Duodenal mucosa (tissue), 2 donors: ENCODE results near the gene ADAM10.
"Not testable (repeated sequence)": the region's sequence is repeated elsewhere in the genome, so short reads cannot be mapped to it uniquely, and the experiment has no call there.

Experiments used
- H3K27ac ChIP-seq: one replicate; pipeline ENCODE4 v1.7.0; 2013; ENCODE audit warnings: low read depth, low read length
- H3K27me3 ChIP-seq, 2 donors: one replicate each; pipeline ENCODE4 v1.7.0; 2013; ENCODE audit warnings: low read length in 2 of 2, control low read depth in 1 of 2; ENCODE audit not compliant: insufficient read depth in 2 of 2, control insufficient read depth in 1 of 2
- H3K36me3 ChIP-seq, 2 donors: one replicate each; pipeline ENCODE4 v1.7.0; 2013; ENCODE audit warnings: low read length in 2 of 2, control low read depth in 1 of 2; ENCODE audit not compliant: insufficient read depth in 2 of 2, control insufficient read depth in 1 of 2
- H3K4me1 ChIP-seq, 2 donors: one replicate each; pipeline ENCODE4 v1.7.0; 2013; ENCODE audit warnings: low read length in 2 of 2, control low read depth in 1 of 2; ENCODE audit not compliant: insufficient read depth in 2 of 2, control insufficient read depth in 1 of 2
- H3K4me3 ChIP-seq, 2 donors: one replicate each; pipeline ENCODE4 v1.7.0; 2013; ENCODE audit warnings: low read length in 2 of 2, low read depth in 1 of 2
- H3K9ac ChIP-seq, 2 donors: one replicate each; pipeline ENCODE4 v1.7.0; 2013; ENCODE audit warnings: low read length in 2 of 2, low read depth in 1 of 2
- H3K9me3 ChIP-seq, 2 donors: one replicate each; pipeline ENCODE4 v1.7.0; 2013; ENCODE audit warnings: low read length in 2 of 2, control low read depth in 1 of 2; ENCODE audit not compliant: control insufficient read depth in 1 of 2

Gene ADAM10

GRCh38 chr15:58771621-58772250 lies 22.2 kb upstream of the ADAM10 start:
- Histone ChIP-seq H3K4me1 (peaks cover 27 to 28% of the 10 kb centered on the region in 2 donors), H3K36me3 (no peaks in the 10 kb centered on the region), H3K27ac (peak overlapping the region; percentile 99), H3K27me3 (no peaks in the 10 kb centered on the region), H3K9ac (peak overlapping the region; percentile 76 to 93), H3K4me3 (peak overlapping the region; percentile 70 to 87), H3K9me3 (no peaks in the 10 kb centered on the region)

GRCh38 chr15:58770857-58771620 lies 21.5 kb upstream of the ADAM10 start, which contains the start of gene MINDY2:
Gene MINDY2 (plus strand): TSS chr15:58771302. CDS start chr15:58771396, 94 bp downstream.
- H3K9me3 ChIP-seq = no peaks in the 10 kb centered on the region
- H3K36me3 ChIP-seq = no peaks in the 10 kb centered on the region
- peaks cover 27 to 28% of the 10 kb centered on the region in 2 donors for H3K4me1 ChIP-seq
- H3K27ac ChIP-seq = peak within 1 kb of the TSS; percentile 99
- H3K9ac ChIP-seq = peak within 1 kb of the TSS; percentile 91 to 93
- no peaks in the 10 kb centered on the region for H3K27me3 ChIP-seq
- peak within 1 kb of the TSS; percentile 87 for H3K4me3 ChIP-seq

GRCh38 chr15:58770519-58770856 lies 21.0 kb upstream of the ADAM10 start:
- H3K27ac ChIP-seq = peak overlapping the region; percentile 89
- H3K4me1 ChIP-seq = peaks cover 26 to 28% of the 10 kb centered on the region in 2 donors
- H3K9me3 ChIP-seq = no peaks in the 10 kb centered on the region
- H3K36me3 ChIP-seq = no peaks in the 10 kb centered on the region
- H3K9ac ChIP-seq = peak overlapping the region; percentile 82 to 91
- H3K27me3 ChIP-seq = no peaks in the 10 kb centered on the region
- H3K4me3 ChIP-seq = peak overlapping the region; percentile 87

- not testable (repeated sequence) for H3K9ac ChIP-seq, H3K27me3 ChIP-seq, H3K4me3 ChIP-seq, H3K27ac ChIP-seq, H3K9me3 ChIP-seq, H3K36me3 ChIP-seq
- H3K4me1 ChIP-seq = peaks cover 13 to 16% of the 10 kb centered on the region in 2 donors
Observed at GRCh38 chr15:58768601-58769004, 19.1 kb upstream of the ADAM10 start.

GRCh38 chr15:58766290-58766689 lies 16.8 kb upstream of the ADAM10 start:
- Histone ChIP-seq H3K9me3 (peaks cover 0 to 5% of the 10 kb centered on the region in 2 donors), H3K27ac (no peak overlapping the region), H3K9ac (no peak overlapping the region), H3K4me3 (no peak overlapping the region), H3K4me1 (peaks cover 0 to 4% of the 10 kb centered on the region in 2 donors), H3K27me3 (no peaks in the 10 kb centered on the region), H3K36me3 (no peaks in the 10 kb centered on the region)

GRCh38 chr15:58764468-58764867 lies 15.0 kb upstream of the ADAM10 start:
- H3K4me3 ChIP-seq = no peak overlapping the region
- no peak overlapping the region for H3K9ac ChIP-seq
- no peaks in the 10 kb centered on the region for H3K27me3 ChIP-seq
- H3K9me3 ChIP-seq = peaks cover 0 to 5% of the 10 kb centered on the region in 2 donors
- no peaks in the 10 kb centered on the region for H3K4me1 ChIP-seq
- H3K36me3 ChIP-seq = no peaks in the 10 kb centered on the region
- no peak overlapping the region for H3K27ac ChIP-seq

GRCh38 chr15:58762731-58763130 lies 13.2 kb upstream of the ADAM10 start:
- Histone ChIP-seq H3K27me3 (no peaks in the 10 kb centered on the region), H3K9ac (no peak overlapping the region), H3K27ac (no peak overlapping the region), H3K36me3 (no peaks in the 10 kb centered on the region), H3K9me3 (peaks cover 0 to 5% of the 10 kb centered on the region in 2 donors), H3K4me3 (no peak overlapping the region), H3K4me1 (no peaks in the 10 kb centered on the region)

- Histone ChIP-seq H3K9ac (no peak overlapping the region), H3K4me3 (no peak overlapping the region), H3K27me3 (no peaks in the 10 kb centered on the region), H3K27ac (no peak overlapping the region), H3K36me3 (no peaks in the 10 kb centered on the region), H3K9me3 (peaks cover 0 to 5% of the 10 kb centered on the region in 2 donors), H3K4me1 (no peaks in the 10 kb centered on the region)
Observed at GRCh38 chr15:58762285-58762684, 12.8 kb upstream of the ADAM10 start.

- Histone ChIP-seq H3K27me3 (no peaks in the 10 kb centered on the region), H3K9me3 (peaks cover 0 to 5% of the 10 kb centered on the region in 2 donors), H3K27ac (no peak overlapping the region)
Observed at GRCh38 chr15:58761010-58761388, 11.5 kb upstream of the ADAM10 start.

GRCh38 chr15:58760385-58761009 lies 11.0 kb upstream of the ADAM10 start:
- Histone ChIP-seq H3K27me3 (no peaks in the 10 kb centered on the region), H3K4me3 (no peak overlapping the region), H3K27ac (no peak overlapping the region), H3K36me3 (no peaks in the 10 kb centered on the region), H3K9ac (no peak overlapping the region), H3K9me3 (peaks cover 0 to 5% of the 10 kb centered on the region in 2 donors), H3K4me1 (no peaks in the 10 kb centered on the region)

More at GRCh38 chr15:58761010-58761388, 11.5 kb upstream of the ADAM10 start:
- Histone ChIP-seq H3K9ac (no peak overlapping the region), H3K36me3 (no peaks in the 10 kb centered on the region), H3K4me3 (no peak overlapping the region), H3K4me1 (no peaks in the 10 kb centered on the region)
